K562 (cell line): ENCODE results near the gene FAM219B. TPM values are rescaled to one million over a fixed set of nuclear protein-coding genes. Genes with fewer than 3 reads are reported as not detected.
A peak's percentile ranks its signal among the peaks of the same experiment; 100 is the strongest.

Experiments
- BRD4 ChIP-seq: fragments of 200-600 bp; sonication (generic); IDR thresholded peaks from 2 replicates; pipeline ENCODE4 v1.6.1; 2017; ENCODE audit warnings: inconsistent platforms
- CBX1 ChIP-seq: sonication (generic); IDR thresholded peaks from 2 replicates; pipeline ENCODE4 v1.6.1; 2016; ENCODE audit warnings: antibody characterized with exemption, low read depth, mild to moderate bottlenecking
- CC2D1A ChIP-seq: fragments of 450-650 bp; IDR thresholded peaks from 2 replicates; pipeline ENCODE4 v1.6.1; 2017; ENCODE audit warnings: mild to moderate bottlenecking
- CHD1 ChIP-seq: fragments of 200-600 bp; sonication (generic); IDR thresholded peaks from one replicate; pipeline ENCODE4 v1.6.1; 2012; ENCODE audit warnings: mild to moderate bottlenecking, moderate library complexity, low read length, inconsistent platforms
- HDAC2 ChIP-seq: fragments of 450-650 bp; IDR thresholded peaks from 2 replicates; pipeline ENCODE4 v1.6.1; 2016; ENCODE audit warnings: mild to moderate bottlenecking
- ILK ChIP-seq: fragments of 450-650 bp; IDR thresholded peaks from 2 replicates; pipeline ENCODE4 v1.6.1; 2016; ENCODE audit warnings: missing genetic modification characterization, low read depth, mild to moderate bottlenecking, missing compliant biosample characterization, moderate library complexity, borderline replicate concordance
- KDM5B ChIP-seq: fragments of 200-600 bp; sonication (generic); IDR thresholded peaks from 2 replicates; pipeline ENCODE4 v1.6.1; 2012; ENCODE audit warnings: low read depth, mild to moderate bottlenecking, moderate library complexity, low read length, control low read depth, inconsistent platforms; ENCODE audit not compliant: insufficient replicate concordance
- NELFE ChIP-seq: IDR thresholded peaks from 2 replicates; pipeline ENCODE4 v1.6.1; 2011; ENCODE audit warnings: mild to moderate bottlenecking; ENCODE audit not compliant: insufficient read depth, insufficient read length
- POLR2G ChIP-seq: fragments of 200-400 bp; formaldehyde crosslinking; IDR thresholded peaks from 2 replicates; pipeline ENCODE4 v1.6.1; 2017; ENCODE audit warnings: low read depth, mild to moderate bottlenecking, antibody characterized with exemption, low read length, moderate library complexity
- POU5F1 ChIP-seq: fragments of 150-350 bp; IDR thresholded peaks from 2 replicates; pipeline ENCODE4 v1.6.1; 2014; ENCODE audit warnings: borderline replicate concordance, low read length, low read depth, mild to moderate bottlenecking; ENCODE audit not compliant: partially characterized antibody
- PTRF ChIP-seq: fragments of 450-650 bp; IDR thresholded peaks from 2 replicates; pipeline ENCODE4 v1.6.1; 2016; ENCODE audit warnings: mild to moderate bottlenecking, missing genetic modification characterization, missing compliant biosample characterization
- RBM22 ChIP-seq: fragments of 200-400 bp; formaldehyde crosslinking; IDR thresholded peaks from 2 replicates; pipeline ENCODE4 v1.6.1; 2018; ENCODE audit warnings: low read length, low read depth; ENCODE audit not compliant: poor library complexity, severe bottlenecking
- SAFB ChIP-seq: fragments of 200-400 bp; formaldehyde crosslinking; IDR thresholded peaks from 2 replicates; pipeline ENCODE4 v1.6.1; 2017; ENCODE audit warnings: low read depth, low read length, borderline replicate concordance
- SAP30 ChIP-seq: fragments of 200-600 bp; sonication (generic); IDR thresholded peaks from 2 replicates; pipeline ENCODE4 v1.6.1; 2012; ENCODE audit warnings: borderline replicate concordance, low read depth, mild to moderate bottlenecking, moderate library complexity, low read length, control low read depth, inconsistent platforms; ENCODE audit not compliant: insufficient read depth, poor library complexity, severe bottlenecking
- SFPQ ChIP-seq: fragments of 200-400 bp; formaldehyde crosslinking; IDR thresholded peaks from 2 replicates; pipeline ENCODE4 v1.6.1; 2017; ENCODE audit warnings: mild to moderate bottlenecking, low read depth, low read length, moderate library complexity
- SUPT5H ChIP-seq: fragments of 450-650 bp; IDR thresholded peaks from 2 replicates; pipeline ENCODE4 v1.6.1; 2016
- TOE1 ChIP-seq, 2 experiments: fragments of 450-650 bp in 1 of 2; sonication (generic) in 1 of 2; formaldehyde crosslinking in 1 of 2; IDR thresholded peaks; 2 replicates each; pipeline versions ENCODE4 v1.7.1 to v1.8.0; 2016 to 2022; ENCODE audit warnings: borderline replicate concordance in 2 of 2, mild to moderate bottlenecking in 2 of 2, antibody characterized with exemption in 1 of 2, inconsistent platforms in 1 of 2, low read depth in 1 of 2, missing genetic modification reagents in 1 of 2, moderate library complexity in 1 of 2
- ZFX ChIP-seq: sonication (generic); formaldehyde crosslinking; IDR thresholded peaks from 2 replicates; pipeline ENCODE4 v1.8.0; 2022; ENCODE audit warnings: mild to moderate bottlenecking, missing genetic modification reagents, moderate library complexity
- ZNF41 ChIP-seq: fragments of 250-450 bp; sonication (Bioruptor Pico); conservative IDR thresholded peaks from 2 replicates; pipeline ENCODE4 v1.4.0; 2020; ENCODE audit warnings: mild to moderate bottlenecking
- polyA plus RNA-seq, 8 experiments: library from polyadenylated mRNA; depleted of rRNA in 4 of 8; stranded (reverse) in 5 of 8; unstranded in 3 of 8; fragments of >200 nt; fragmentation: Nextera tagmentation in 2 of 8; fragmentation: Illumina TruSeq in 1 of 8; extraction: Ambion mirVana in 2 of 8; extraction: Trizol in 1 of 8; gene quantifications; 2 replicates each; pipeline versions ENCODE4 v1.2.1 to v1.2.3, GENCODE V29; 2011 to 2014; ENCODE audit warnings: inconsistent platforms in 1 of 8, missing spikeins in 1 of 8
- total RNA-seq, 7 experiments: library from RNA; depleted of rRNA in 6 of 7; stranded (reverse); fragments of >200 nt in 6 of 7; fragmentation: Illumina TruSeq in 2 of 7; extraction: Trizol in 2 of 7; gene quantifications; 2 replicates each; pipeline versions ENCODE4 v1.2.1 to v1.2.3, GENCODE V29; 2011 to 2021; ENCODE audit warnings: low replicate concordance in 1 of 7
- TF ChIP-seq, protein P1 (sequence below): fragments of 200-800 bp; sonication (Bioruptor generic); IDR thresholded peaks from 2 replicates; pipeline ENCODE4 v1.6.1; 2017; ENCODE audit warnings: missing genetic modification characterization, missing compliant biosample characterization
- TF ChIP-seq, protein P2 (sequence below): sonication (generic); formaldehyde crosslinking; IDR thresholded peaks from 2 replicates; pipeline ENCODE4 v1.8.1; 2023; ENCODE audit warnings: mild to moderate bottlenecking, missing genetic modification reagents, moderate library complexity

Gene FAM219B
- total and polyA plus RNA-seq, 9 of the 15 experiments (the other 6 are each of a cell fraction or from before 2014, with no cell fraction given), result 6.8 to 50.4 (median 29.4) TPM

GRCh38 chr15:74906450-74907162 lies at the start of gene FAM219B (continued):
- no peak for TF ChIP-seq PTRF (tag)
- TF ChIP-seq CHD1, result no peak
- TF ChIP-seq NELFE, result peak; percentile 27
- TF ChIP-seq KDM5B, result peak; percentile 84
- TF ChIP-seq, protein P1, sequence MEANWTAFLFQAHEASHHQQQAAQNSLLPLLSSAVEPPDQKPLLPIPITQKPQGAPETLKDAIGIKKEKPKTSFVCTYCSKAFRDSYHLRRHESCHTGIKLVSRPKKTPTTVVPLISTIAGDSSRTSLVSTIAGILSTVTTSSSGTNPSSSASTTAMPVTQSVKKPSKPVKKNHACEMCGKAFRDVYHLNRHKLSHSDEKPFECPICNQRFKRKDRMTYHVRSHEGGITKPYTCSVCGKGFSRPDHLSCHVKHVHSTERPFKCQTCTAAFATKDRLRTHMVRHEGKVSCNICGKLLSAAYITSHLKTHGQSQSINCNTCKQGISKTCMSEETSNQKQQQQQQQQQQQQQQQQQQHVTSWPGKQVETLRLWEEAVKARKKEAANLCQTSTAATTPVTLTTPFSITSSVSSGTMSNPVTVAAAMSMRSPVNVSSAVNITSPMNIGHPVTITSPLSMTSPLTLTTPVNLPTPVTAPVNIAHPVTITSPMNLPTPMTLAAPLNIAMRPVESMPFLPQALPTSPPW (CRISPR knock-in tag), result peak; percentile 85
- peak; percentile 65 for TF ChIP-seq RBM22
- TF ChIP-seq CC2D1A, result no peak
- 0 out of 2 replicates have a peak, but pooled peaks have one; percentile 33 for TF ChIP-seq BRD4
- peak; percentile 68 for TF ChIP-seq ZFX (CRISPR knock-in tag)
- TF ChIP-seq TOE1 (IDR thresholded peaks at IDR 0.05; ENCODE audit: borderline replicate concordance), result peak; percentile 27; the same call in 1 of the 2 replicates
- no peak for TF ChIP-seq TOE1 (CRISPR knock-in tag; IDR thresholded peaks at IDR 0.05; ENCODE audit: borderline replicate concordance, low read depth)
- no peak for TF ChIP-seq SFPQ
- peak; percentile 80; the same call in 1 of the 2 replicates for TF ChIP-seq CBX1
- no peak for TF ChIP-seq ILK (tag)
- TF ChIP-seq SAFB, result peak; percentile 32; the same call in 1 of the 2 replicates
- TF ChIP-seq SAP30, result peak; percentile 71
- TF ChIP-seq POLR2G, result peak; percentile 98
- TF ChIP-seq HDAC2, result no peak; the same call in 1 of the 2 replicates
- peak; percentile 25 for TF ChIP-seq POU5F1
- peak; percentile 76 for TF ChIP-seq SUPT5H
- TF ChIP-seq, protein P2, sequence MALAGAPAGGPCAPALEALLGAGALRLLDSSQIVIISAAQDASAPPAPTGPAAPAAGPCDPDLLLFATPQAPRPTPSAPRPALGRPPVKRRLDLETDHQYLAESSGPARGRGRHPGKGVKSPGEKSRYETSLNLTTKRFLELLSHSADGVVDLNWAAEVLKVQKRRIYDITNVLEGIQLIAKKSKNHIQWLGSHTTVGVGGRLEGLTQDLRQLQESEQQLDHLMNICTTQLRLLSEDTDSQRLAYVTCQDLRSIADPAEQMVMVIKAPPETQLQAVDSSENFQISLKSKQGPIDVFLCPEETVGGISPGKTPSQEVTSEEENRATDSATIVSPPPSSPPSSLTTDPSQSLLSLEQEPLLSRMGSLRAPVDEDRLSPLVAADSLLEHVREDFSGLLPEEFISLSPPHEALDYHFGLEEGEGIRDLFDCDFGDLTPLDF (CRISPR knock-in tag), result peak; percentile 88
- no peak for TF ChIP-seq ZNF41 (CRISPR knock-in tag)
